ENCODE data around the gene EVA1A.

The EVA1A gene

DNA sequence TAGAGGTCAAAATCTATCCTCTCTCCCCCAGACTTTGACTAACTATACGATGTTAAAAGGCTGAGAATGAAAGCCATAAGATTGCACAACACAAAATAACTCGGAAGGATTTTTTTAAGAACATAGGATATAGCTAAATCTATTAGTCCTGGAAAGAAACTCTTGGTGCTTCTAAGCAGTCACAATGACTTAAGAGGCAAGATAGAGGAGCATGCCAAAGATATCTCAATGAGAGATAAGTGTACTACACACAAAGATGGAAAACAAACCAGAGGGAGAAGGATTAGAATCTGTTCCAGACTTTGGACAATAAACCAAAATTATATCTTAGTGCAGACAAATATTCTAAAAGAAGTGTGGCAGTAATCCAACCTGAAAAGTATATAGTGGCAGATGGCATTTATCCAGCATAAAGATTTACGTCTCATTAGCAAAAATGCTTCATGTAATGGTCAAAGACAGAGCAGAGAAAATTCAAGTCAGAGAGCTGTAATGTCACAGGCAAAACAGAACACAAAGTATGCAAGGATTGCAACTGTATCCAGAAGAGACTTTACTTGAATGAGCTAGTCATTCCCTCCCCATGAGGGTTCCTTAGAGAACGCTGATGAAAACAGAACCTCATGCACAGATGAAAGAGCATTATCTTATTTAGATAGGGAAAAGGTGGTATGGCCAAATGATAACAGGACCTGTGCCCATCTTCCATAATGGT is 28.8 kb upstream of the EVA1A start:
- no peak for DNase-seq (ENCODE audit: low read depth)

GRCh38 chr2:75587954-75588587 is 27.3 kb upstream of the EVA1A start:
- DNase-seq (ENCODE audit: low read depth), result no peak

GRCh38 chr2:75586971-75587370 is 26.2 kb upstream of the EVA1A start:
- DNase-seq (ENCODE audit: low read depth), result no peak

DNA sequence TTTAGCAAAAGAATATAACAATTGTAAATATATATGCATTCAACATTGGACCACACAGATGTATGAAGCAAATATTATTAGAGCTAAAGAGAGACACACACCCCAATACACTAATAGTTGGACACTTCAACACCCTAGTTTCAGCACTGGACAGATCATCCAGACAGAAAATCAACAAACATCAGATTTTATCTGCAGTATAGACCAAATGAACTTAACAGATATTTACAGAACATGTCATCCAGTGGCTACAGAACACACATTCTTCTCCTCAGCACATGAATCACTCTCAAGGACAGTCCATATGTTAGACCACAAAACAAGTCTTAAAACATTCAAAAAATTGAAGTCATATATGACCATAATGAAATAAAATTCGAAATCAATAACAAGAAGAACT is 22.1 kb upstream of the EVA1A start:
- no peak for DNase-seq (ENCODE audit: low read depth)

- no peak for DNase-seq (ENCODE audit: low read depth)
Observed at GRCh38 chr2:75580606-75581005, 19.9 kb upstream of the EVA1A start.

DNA sequence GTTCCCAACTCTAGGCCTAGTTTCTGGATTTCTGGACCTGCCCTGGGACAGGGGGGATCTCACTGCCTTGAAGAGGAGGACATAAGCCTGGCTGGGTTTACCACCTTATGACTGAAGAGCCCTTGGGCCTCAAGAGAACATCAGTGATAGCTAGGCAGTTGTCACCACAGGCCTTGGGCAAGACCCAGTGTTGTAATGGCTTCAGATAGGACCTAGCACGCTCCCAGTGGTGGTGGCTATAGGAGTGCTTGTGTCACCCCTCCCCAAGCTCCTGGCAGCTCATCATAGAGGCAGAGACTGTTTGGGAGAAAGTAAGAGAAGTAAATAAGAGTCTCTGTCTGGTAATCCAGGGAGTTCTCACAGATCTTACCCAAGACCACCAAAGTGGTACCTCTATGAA is 19.4 kb upstream of the EVA1A start:
- no peak for DNase-seq (ENCODE audit: low read depth)

DNA sequence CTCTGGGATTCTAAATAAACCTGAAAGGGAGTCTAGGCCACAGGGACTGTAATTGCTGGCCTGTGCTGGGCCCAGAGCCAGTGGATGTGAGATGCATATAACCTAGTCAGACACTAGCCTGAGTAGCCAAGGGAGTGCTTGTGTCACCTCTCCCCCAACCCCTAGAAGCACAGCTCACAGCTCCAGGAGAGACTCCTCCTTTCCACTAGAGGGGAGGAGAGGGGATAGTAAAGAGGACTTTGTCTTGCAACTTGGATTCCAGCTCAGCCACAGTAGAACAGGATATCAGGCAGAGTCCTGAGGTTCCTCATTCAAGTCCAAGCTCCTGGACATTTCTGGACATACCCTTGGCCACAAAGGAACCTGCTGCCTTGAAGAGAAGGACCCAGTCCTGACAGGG is 18.4 kb upstream of the EVA1A start:
- DNase-seq (ENCODE audit: low read depth), result no peak

DNA sequence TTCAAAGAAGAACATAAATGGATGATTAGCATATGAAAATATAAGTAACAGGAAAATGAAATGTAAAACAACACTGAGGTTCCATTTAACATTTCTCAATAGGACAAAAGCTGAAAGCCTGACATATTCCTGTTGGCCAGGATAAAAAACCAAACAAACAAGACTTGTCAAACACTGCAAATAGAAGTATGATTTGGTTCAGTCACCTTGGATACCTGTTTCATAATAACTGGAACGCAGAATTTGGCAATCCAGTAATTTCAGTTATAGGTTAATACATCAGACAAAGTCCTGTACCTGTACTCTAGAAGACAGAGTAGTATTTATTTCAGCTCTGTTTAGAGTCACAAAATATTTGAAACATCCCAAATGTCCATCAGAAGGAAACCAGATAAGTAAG is 16.5 kb upstream of the EVA1A start:
- DNase-seq (ENCODE audit: low read depth), result no peak

GRCh38 chr2:75574106-75574505 is 13.4 kb upstream of the EVA1A start:
- no peak for DNase-seq (ENCODE audit: low read depth)

DNA sequence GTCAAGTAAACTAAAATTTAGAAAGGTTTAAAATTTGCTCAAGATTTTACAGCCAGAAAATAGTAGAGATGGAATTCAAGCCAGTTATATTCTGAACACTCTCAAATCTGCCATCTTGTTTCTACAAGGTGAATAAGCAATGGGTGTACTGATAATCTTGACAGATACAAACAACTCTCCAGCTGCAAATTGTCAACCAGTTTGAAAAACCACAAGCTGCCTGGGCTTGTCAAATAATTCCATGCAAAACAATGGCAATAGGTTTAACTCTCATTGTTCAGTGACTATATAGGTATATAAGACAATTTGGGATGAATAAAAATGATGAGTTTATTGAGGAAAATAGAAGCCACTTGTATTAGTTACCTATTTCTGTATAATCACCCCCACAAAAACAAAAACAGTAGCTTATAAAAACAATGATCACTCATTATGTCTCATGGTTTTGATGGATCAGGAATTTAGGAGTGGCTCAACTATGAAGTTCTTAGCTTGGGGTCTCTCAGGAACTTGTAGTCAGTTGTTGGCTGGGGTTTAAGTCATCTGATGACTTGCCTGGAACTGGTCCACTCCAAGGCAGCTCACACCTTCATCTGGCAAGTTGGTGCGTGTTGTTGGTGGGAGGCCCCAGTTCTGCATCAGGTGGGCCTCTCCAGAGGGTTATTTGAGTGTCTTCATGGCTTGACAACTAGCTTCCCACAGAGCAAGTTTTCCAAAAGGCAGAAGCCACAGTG is 12.6 kb upstream of the EVA1A start:
- DNase-seq (ENCODE audit: low read depth), result no peak

- no peak for DNase-seq (ENCODE audit: low read depth)
Observed at GRCh38 chr2:75571730-75572430, 11.1 kb upstream of the EVA1A start.

DNA sequence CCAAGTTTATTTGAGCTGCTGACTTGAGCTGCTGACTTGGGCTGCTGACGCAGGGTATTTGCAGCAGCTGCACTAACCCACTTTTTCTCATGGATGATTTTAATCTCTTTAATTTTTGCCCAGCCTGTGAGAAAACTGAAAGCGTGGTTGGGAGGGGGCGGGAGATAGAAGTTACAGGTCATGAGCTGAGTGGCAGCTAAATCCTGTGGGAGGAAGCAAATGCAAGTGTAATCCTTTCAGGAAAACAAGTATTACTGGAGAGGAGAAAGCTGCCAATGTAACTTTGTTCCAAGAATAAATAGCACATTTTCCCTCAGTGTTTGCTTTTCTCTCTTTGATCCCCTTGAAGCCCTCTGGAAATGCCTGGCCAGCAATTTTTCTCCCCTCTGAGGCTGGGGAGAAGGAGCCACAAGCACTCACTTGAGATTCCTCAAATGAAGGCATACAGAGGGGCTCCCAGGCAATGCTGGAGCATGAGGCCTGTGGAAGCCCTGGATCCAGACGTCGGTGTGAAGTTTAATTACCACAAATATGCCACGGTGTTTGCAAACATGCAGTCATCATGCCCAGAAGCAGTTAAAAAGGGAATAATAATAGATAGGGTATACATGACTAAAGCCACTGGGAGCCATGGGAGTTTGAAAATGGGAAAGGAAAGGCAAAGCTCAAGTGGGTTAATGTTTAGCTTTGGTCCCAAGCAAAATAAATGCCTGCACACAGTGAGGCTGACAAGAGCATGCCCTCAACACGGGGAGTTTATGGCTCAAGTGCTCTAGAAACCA is 10.4 kb upstream of the EVA1A start:
- no peak for DNase-seq (ENCODE audit: low read depth)

DNA sequence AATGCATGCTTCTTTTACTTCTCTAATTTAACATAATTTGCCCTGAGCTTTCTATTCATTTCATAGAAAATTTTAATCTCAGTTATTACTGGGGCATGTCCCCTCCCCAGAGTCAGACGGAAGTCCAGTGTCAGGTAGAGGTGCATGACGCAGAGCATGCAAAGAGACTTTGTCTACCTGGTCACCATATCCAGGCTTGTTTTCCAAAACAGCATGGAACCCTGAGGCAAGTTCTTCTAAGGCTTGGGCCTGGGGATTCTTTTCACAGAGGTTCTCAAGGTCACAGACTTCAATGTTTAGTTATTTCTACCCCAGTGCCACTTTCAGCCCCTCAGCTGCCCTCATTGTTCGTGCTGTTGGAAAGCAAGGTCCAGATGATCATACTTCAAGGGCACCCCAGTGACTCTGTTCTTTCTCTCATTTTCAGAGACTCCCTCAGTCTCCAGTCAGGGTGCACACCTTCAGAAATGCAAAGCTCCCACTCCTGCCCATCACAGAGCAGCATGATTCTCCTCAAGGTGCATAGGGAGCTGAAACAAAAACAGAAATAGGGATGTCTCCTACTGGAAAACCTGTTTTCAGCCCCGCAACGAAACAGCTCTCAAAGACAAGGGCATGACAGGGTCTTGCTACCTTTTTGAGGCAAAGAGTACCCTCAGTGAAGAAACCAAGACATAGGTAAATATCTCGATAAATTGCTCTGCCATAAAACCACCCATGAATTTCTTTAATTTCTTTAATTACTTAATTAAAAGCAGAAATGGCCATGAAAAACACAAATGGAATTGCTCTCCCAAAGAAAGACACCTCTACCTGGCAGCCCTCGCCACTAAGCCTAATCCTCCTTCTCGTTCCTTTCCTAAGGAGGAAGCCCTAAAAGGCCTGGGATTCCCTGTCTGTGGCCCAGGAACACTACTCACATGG is 9.5 kb upstream of the EVA1A start:
- no peak for DNase-seq (ENCODE audit: low read depth)

GRCh38 chr2:75569546-75569945 is 8.8 kb upstream of the EVA1A start:
- DNase-seq (ENCODE audit: low read depth), result no peak

- DNase-seq (ENCODE audit: low read depth), result no peak
Observed at GRCh38 chr2:75568174-75568573, 7.4 kb upstream of the EVA1A start.

GRCh38 chr2:75565472-75566462 is 5.0 kb upstream of the EVA1A start:
- no peak for DNase-seq (ENCODE audit: low read depth)

- no peak for DNase-seq (ENCODE audit: low read depth)
Observed at GRCh38 chr2:75564713-75565359, 4.1 kb upstream of the EVA1A start.

DNA sequence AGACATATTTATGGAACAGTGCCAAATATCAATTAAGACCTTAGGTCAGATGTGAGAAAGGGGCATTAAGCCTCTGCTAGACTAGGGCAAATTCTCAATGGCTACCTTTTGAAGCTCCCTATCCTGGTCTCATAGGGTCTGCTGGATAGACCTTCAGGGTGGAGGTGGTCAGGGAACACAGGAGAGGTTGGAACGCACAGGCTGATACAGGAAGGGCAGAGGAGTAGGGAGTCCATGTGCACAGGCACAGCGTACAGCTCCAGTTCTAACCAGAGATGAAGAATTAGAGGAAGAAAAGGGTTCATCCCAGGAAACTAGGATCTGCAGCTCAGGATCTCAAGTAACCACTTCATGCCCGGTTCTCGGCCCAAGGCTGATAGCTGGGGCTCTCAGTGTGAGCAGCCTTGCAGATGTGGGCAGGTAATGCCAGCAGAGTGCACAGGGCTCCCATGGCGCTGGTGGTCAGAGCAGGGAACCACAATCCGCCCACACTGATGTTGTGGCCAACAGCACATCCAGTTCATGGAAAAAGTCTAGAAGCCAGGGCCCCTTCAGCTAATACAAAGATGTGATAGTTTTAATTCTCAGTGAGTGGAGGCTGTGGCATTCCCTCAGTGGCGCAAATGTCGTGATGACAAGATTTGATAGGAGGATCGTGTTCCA is 3.4 kb upstream of the EVA1A start:
- DNase-seq (ENCODE audit: low read depth), result no peak

DNA sequence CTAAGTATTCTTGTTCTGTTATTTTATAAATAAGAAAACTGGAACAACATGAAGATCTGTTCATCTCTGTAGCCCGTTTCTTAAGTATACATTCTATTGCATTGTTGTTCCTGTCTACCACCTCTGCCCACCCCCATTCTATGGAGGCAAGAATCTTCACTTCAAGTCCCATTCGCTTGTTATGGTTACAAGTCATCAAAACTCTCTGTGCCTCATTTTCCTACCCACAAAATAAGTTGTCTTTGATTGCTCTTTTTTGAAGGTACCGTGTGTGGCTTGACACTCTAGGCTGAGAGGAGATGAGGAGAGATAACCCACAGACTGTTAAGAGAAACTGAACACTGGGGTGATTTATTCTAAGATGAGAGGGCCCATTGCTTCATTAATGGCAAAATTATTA is 2.9 kb upstream of the EVA1A start:
- no peak for DNase-seq (ENCODE audit: low read depth)

All from activated gamma-delta T cell treated with anti-CD3 and anti-CD28 coated beads, Interleukin-2, amount 50 U/mL, for 16 hours (primary cell).